K562 (cell line): Measurements from ENCODE around the gene ZNF280C. TPM values are rescaled to one million over a fixed set of nuclear protein-coding genes. Genes with fewer than 3 reads are reported as not detected.
A peak's percentile ranks its signal among the peaks of the same experiment; 100 is the strongest.

Source experiments
- ATAC-seq: fragments of 200-7000 bp; cut with Tn5 transposase; 3 replicates; pipeline ENCODE4 v1.9.1; 2020; ENCODE audit warnings: moderate library complexity
- BruUV-seq: library from RNA; stranded (reverse); fragments of 400-500 nt; replicated peaks from 2 replicates; lab custom pipeline; 2021; lab: Mats Ljungman, UMichigan
- CTCF ChIA-PET: fragments of 300-600 bp; formaldehyde crosslinking; extraction: SDS; loops from one replicate; lab custom pipeline; 2021; ENCODE audit warnings: low intra/inter-chr PET ratio; lab: Yijun Ruan, JAX
- POLR2A ChIA-PET: fragments of 300-600, 350-650 bp; sonication (Branson Sonifier 250); formaldehyde crosslinking; extraction: SDS; loops from one replicate; lab custom pipeline; 2021; ENCODE audit warnings: antibody characterized with exemption, inconsistent platforms; lab: Yijun Ruan, JAX
- DNase-seq, 4 experiments: peaks; one replicate each; pipeline versions ENCODE4 v3.0.0 to v3.0.0-alpha.2; 2011 to 2018; ENCODE audit warnings: low spot score in 3 of 4, mixed read lengths in 3 of 4; ENCODE audit errors: extremely low read depth in 1 of 4
- FAIRE-seq: peaks from 2 replicates; lab custom pipeline; 2011; peaks lifted over from hg19 to GRCh38; lab: Jason Lieb, UNC
- H2AFZ ChIP-seq: 2 replicates; pipeline ENCODE4 v1.6.0; 2011; ENCODE audit warnings: low read depth, low read length, control low read depth, inconsistent platforms
- H3K27ac ChIP-seq: fragments of 200-600 bp; 3 replicates; pipeline ENCODE4 v1.8.0; 2011; ENCODE audit warnings: low read depth, mild to moderate bottlenecking, control low read depth, inconsistent platforms, low read length, moderate library complexity, mixed read lengths; ENCODE audit errors: extremely low read depth
- H3K27me3 ChIP-seq, 2 experiments: fragments of 300-600 bp in 1 of 2; 2 replicates in 1 of 2; 3 replicates in 1 of 2; pipeline versions ENCODE4 v1.6.0 to v1.8.0; 2011; ENCODE audit warnings: inconsistent platforms in 2 of 2, low read length in 2 of 2, mild to moderate bottlenecking in 1 of 2, mixed read lengths in 1 of 2, moderate library complexity in 1 of 2; ENCODE audit not compliant: control insufficient read depth in 2 of 2, insufficient read depth in 2 of 2
- H3K36me3 ChIP-seq: fragments of 300-600 bp; 3 replicates; pipeline ENCODE4 v1.8.0; 2011; ENCODE audit warnings: mild to moderate bottlenecking, low read length, inconsistent platforms; ENCODE audit not compliant: control insufficient read depth, insufficient read depth
- H3K4me1 ChIP-seq, 2 experiments: fragments of 200-600 bp in 1 of 2; replicated peaks in 1 of 2; 2 replicates in 1 of 2; 3 replicates in 1 of 2; pipeline versions ENCODE4 v1.5.1 to v1.8.0; 2011; ENCODE audit warnings: inconsistent platforms in 2 of 2, low read length in 2 of 2, mild to moderate bottlenecking in 1 of 2, mixed read lengths in 1 of 2, moderate library complexity in 1 of 2; ENCODE audit not compliant: control insufficient read depth in 2 of 2, insufficient read depth in 2 of 2
- H3K4me2 ChIP-seq: 2 replicates; pipeline ENCODE4 v1.6.1; 2011; ENCODE audit warnings: low read length, control low read depth, inconsistent platforms, mixed read lengths; ENCODE audit not compliant: insufficient read depth
- H3K4me3 ChIP-seq: fragments of 200-600 bp; sonication (generic), shearing (Covaris generic); 2 replicates; pipeline ENCODE4 v1.5.1; 2016; ENCODE audit warnings: control low read depth, inconsistent platforms
- H3K79me2 ChIP-seq: fragments of 200-600 bp; 3 replicates; pipeline ENCODE4 v1.8.0; 2011; ENCODE audit warnings: low read length, inconsistent platforms; ENCODE audit not compliant: control insufficient read depth, insufficient read depth
- H3K9ac ChIP-seq, 2 experiments: 2 replicates each; pipeline versions ENCODE4 v1.6.0 to v1.6.1; 2011; ENCODE audit warnings: low read depth in 2 of 2, low read length in 2 of 2, control low read depth in 1 of 2, inconsistent platforms in 1 of 2, mild to moderate bottlenecking in 1 of 2, mixed read lengths in 1 of 2; ENCODE audit not compliant: insufficient read depth in 1 of 2
- H3K9me1 ChIP-seq: one replicate; pipeline ENCODE4 v1.6.0; 2011; ENCODE audit warnings: inconsistent platforms, mild to moderate bottlenecking, low read length, moderate library complexity; ENCODE audit not compliant: control insufficient read depth, insufficient read depth
- H3K9me3 ChIP-seq: replicated peaks from 2 replicates; pipeline ENCODE4 v1.5.1; 2011; ENCODE audit warnings: low read depth, low read length, inconsistent platforms; ENCODE audit not compliant: control insufficient read depth, insufficient read depth
- H4K20me1 ChIP-seq: replicated peaks from 2 replicates; pipeline ENCODE4 v1.6.1; 2011; ENCODE audit warnings: low read length, inconsistent platforms, mixed read lengths; ENCODE audit not compliant: control insufficient read depth, insufficient read depth
- BHLHE40 ChIP-seq: IDR thresholded peaks from 2 replicates; pipeline ENCODE4 v1.6.1; 2011; ENCODE audit warnings: low read length, improper control_type of control experiment
- DACH1 ChIP-seq: fragments of 450-650 bp; IDR thresholded peaks from 2 replicates; pipeline ENCODE4 v1.6.1; 2018; ENCODE audit not compliant: partially characterized antibody
- FOXP1 ChIP-seq: sonication (generic); formaldehyde crosslinking; IDR thresholded peaks from 2 replicates; pipeline ENCODE4 v1.8.0; 2022; ENCODE audit warnings: mild to moderate bottlenecking, missing genetic modification reagents
- HNRNPH1 ChIP-seq: fragments of 200-400 bp; formaldehyde crosslinking; optimal IDR thresholded peaks from 2 replicates; pipeline ENCODE3; 2017; ENCODE audit warnings: low read depth, mild to moderate bottlenecking, low read length, moderate library complexity
- KDM1A ChIP-seq, 2 experiments: fragments of 450-650 bp; IDR thresholded peaks; 2 replicates each; pipeline ENCODE4 v1.6.1; 2016; ENCODE audit warnings: mild to moderate bottlenecking in 2 of 2
- NFIC ChIP-seq: fragments of 450-650 bp; IDR thresholded peaks from 2 replicates; pipeline ENCODE4 v1.6.1; 2017; ENCODE audit warnings: mild to moderate bottlenecking, inconsistent platforms
- NRF1 ChIP-seq, 2 experiments: fragments of 450-650 bp; IDR thresholded peaks in 1 of 2; conservative IDR thresholded peaks in 1 of 2; 2 replicates each; pipeline ENCODE4 v1.6.1; 2014; ENCODE audit warnings: mild to moderate bottlenecking in 2 of 2
- PATZ1 ChIP-seq: fragments of 250-450 bp; sonication (Bioruptor Pico); IDR thresholded peaks from 2 replicates; pipeline ENCODE4 v1.5.0; 2020; ENCODE audit warnings: mild to moderate bottlenecking, borderline replicate concordance
- POLR2AphosphoS2 ChIP-seq: IDR thresholded peaks from 2 replicates; pipeline ENCODE4 v1.6.1; 2012; ENCODE audit warnings: low read length, improper control_type of control experiment
- RBM25 ChIP-seq: fragments of 200-400 bp; formaldehyde crosslinking; IDR thresholded peaks from 2 replicates; pipeline ENCODE4 v1.6.1; 2018; ENCODE audit warnings: low read length, low read depth, moderate library complexity; ENCODE audit not compliant: severe bottlenecking
- RCOR1 ChIP-seq, 2 experiments: IDR thresholded peaks; 2 replicates each; pipeline ENCODE4 v1.6.1; 2012; ENCODE audit warnings: low read depth in 2 of 2, low read length in 2 of 2, borderline replicate concordance in 1 of 2, improper control_type of control experiment in 1 of 2
- RHOXF2B ChIP-seq: fragments of 250-450 bp; sonication (Bioruptor Pico); conservative IDR thresholded peaks from 2 replicates; pipeline ENCODE4 v1.5.1; 2021
- SETDB1 ChIP-seq: IDR thresholded peaks from one replicate; pipeline ENCODE4 v1.6.1; 2012; ENCODE audit warnings: low read length, control low read depth, inconsistent platforms
- SMARCA5 ChIP-seq: fragments of 450-650 bp; IDR thresholded peaks from 2 replicates; pipeline ENCODE4 v1.6.1; 2016
- SNIP1 ChIP-seq: fragments of 450-650 bp; IDR thresholded peaks from 2 replicates; pipeline ENCODE4 v1.7.1; 2017; ENCODE audit warnings: low read depth, mild to moderate bottlenecking
- TCF7L2 ChIP-seq: fragments of 150-350 bp; IDR thresholded peaks from 2 replicates; pipeline ENCODE4 v1.6.1; 2016; ENCODE audit warnings: low read depth, mild to moderate bottlenecking, low read length, moderate library complexity
- ZMIZ1 ChIP-seq, 2 experiments: fragments of 150-350 bp in 1 of 2; IDR thresholded peaks; 2 replicates each; pipeline ENCODE4 v1.6.1; 2012 to 2016; ENCODE audit warnings: low read depth in 2 of 2, low read length in 2 of 2, mild to moderate bottlenecking in 1 of 2, moderate library complexity in 1 of 2
- ZNF121 ChIP-seq: sonication (generic); formaldehyde crosslinking; conservative IDR thresholded peaks from 2 replicates; pipeline ENCODE4 v1.8.0; 2022; ENCODE audit warnings: missing genetic modification reagents
- ZNF445 ChIP-seq: fragments of 250-450 bp; sonication (Bioruptor Pico); IDR thresholded peaks from 2 replicates; pipeline ENCODE4 v1.4.0; 2020; ENCODE audit warnings: low read depth, mild to moderate bottlenecking, moderate library complexity
- ZNF644 ChIP-seq: fragments of 200-800 bp; sonication (Bioruptor generic); IDR thresholded peaks from 2 replicates; pipeline ENCODE4 v1.6.1; 2016; ENCODE audit warnings: low read depth, missing genetic modification characterization, missing compliant biosample characterization
- ZNF77 ChIP-seq: fragments of 250-450 bp; sonication (Bioruptor Pico); IDR thresholded peaks from 2 replicates; pipeline ENCODE4 v1.5.0; 2020
- WGBS: fragments of 100-300 bp; shearing (Covaris generic); methylation state at CpG from one replicate; pipeline ENCODE4 v1.1.6; 2016; ENCODE audit warnings: low coverage, mixed read lengths; ENCODE audit not compliant: insufficient coverage; ENCODE audit errors: missing lambda C conversion rate; 5-methylcytosine and 5-hydroxymethylcytosine counted together
- in situ Hi-C: fragments of 300-500 bp; cut with MboI; formaldehyde crosslinking; loops from 4 replicates; pipeline ENCODE4 v1.15.0; 2018; ENCODE audit warnings: inconsistent platforms, mixed read lengths
- intact Hi-C: fragments of 100-400 bp; cut with micrococcal nuclease; formaldehyde crosslinking; loops from 2 replicates; pipeline ENCODE4 v1.14.2; 2022
- polyA plus RNA-seq, 8 experiments: library from polyadenylated mRNA; depleted of rRNA in 4 of 8; stranded (reverse) in 5 of 8; unstranded in 3 of 8; fragments of >200 nt; fragmentation: Nextera tagmentation in 2 of 8; fragmentation: Illumina TruSeq in 1 of 8; extraction: Ambion mirVana in 2 of 8; extraction: Trizol in 1 of 8; gene quantifications; 2 replicates each; pipeline versions ENCODE4 v1.2.1 to v1.2.3, GENCODE V29; 2011 to 2014; ENCODE audit warnings: inconsistent platforms in 1 of 8, missing spikeins in 1 of 8
- total RNA-seq, 7 experiments: library from RNA; depleted of rRNA in 6 of 7; stranded (reverse); fragments of >200 nt in 6 of 7; fragmentation: Illumina TruSeq in 2 of 7; extraction: Trizol in 2 of 7; gene quantifications; 2 replicates each; pipeline versions ENCODE4 v1.2.1 to v1.2.3, GENCODE V29; 2011 to 2021; ENCODE audit warnings: low replicate concordance in 1 of 7

Gene ZNF280C
- total and polyA plus RNA-seq, 9 of the 15 experiments (the other 6 are each of a cell fraction or from before 2014, with no cell fraction given): 1.6 to 8.3 (median 4.4) TPM

GRCh38 chrX:130174937-130175336, 93.8 kb downstream of the ZNF280C start:
- CTCF ChIA-PET: no interaction called here
- FAIRE-seq: no peak
- Histone ChIP-seq H3K36me3 (no peaks in the 10 kb centered on the region), H3K9ac (no peak overlapping the region), H3K4me2 (no peak overlapping the region), H4K20me1 (peaks cover 9% of the 10 kb centered on the region), H2AFZ (no peak overlapping the region), H3K27ac (no peak overlapping the region), H3K4me3 (no peak overlapping the region), H3K27me3 (no peaks in the 10 kb centered on the region), H3K79me2 (no peaks in the 10 kb centered on the region), H3K9me1 (peaks cover 4% of the 10 kb centered on the region), H3K4me1 (peaks cover 28 to 38% of the 10 kb centered on the region in 2 experiments), H3K9me3 (no peaks in the 10 kb centered on the region; the same call in 1 of the 2 replicates)
- intact Hi-C loops: loop anchor here (5.0 kb wide), 1 partner anchor 93 kb away; no protein-coding TSS in a partner anchor
- 94% methylated on average over 2 of the region's 2 CpGs for WGBS
- no peak for ATAC-seq
- in situ Hi-C loops: no loop called here
- no TSS peak for BruUV-seq
- POLR2A ChIA-PET: interaction anchor here (1.1 kb wide), 1 partner anchor 8 kb away, joined by 4 read pairs; no protein-coding TSS in a partner anchor
- no peak for DNase-seq
- peak; percentile 81; the same call in 1 of the 2 replicates for TF ChIP-seq SMARCA5
- TF ChIP-seq BHLHE40: no peak
- TF ChIP-seq ZNF445 (CRISPR knock-in tag): no peak
- no peak for TF ChIP-seq SETDB1
- TF ChIP-seq FOXP1 (CRISPR knock-in tag): no peak
- no peak for TF ChIP-seq PATZ1 (CRISPR knock-in tag)
- TF ChIP-seq RCOR1 (IDR thresholded peaks at IDR 0.05; ENCODE audit: borderline replicate concordance in 1 of 2, low read depth in 2 of 2, low read length in 2 of 2): 0 out of 4 replicates have a peak, but pooled peaks of 1 of the 2 experiments have one; percentile 15
- TF ChIP-seq ZNF77 (CRISPR knock-in tag): no peak
- no peak for TF ChIP-seq DACH1
- TF ChIP-seq KDM1A (IDR thresholded peaks at IDR 0.05): peak in 1 of 2 experiments; percentile 43; a peak in 1 of 4 replicates
- no peak for TF ChIP-seq ZMIZ1 (IDR thresholded peaks at IDR 0.05; ENCODE audit: low read depth in 2 of 2, low read length in 2 of 2)
- TF ChIP-seq RHOXF2B (CRISPR knock-in tag): no peak
- TF ChIP-seq NFIC: no peak
- TF ChIP-seq TCF7L2: no peak
- no peak for TF ChIP-seq HNRNPH1
- TF ChIP-seq RBM25: peak; percentile 99
- TF ChIP-seq ZNF121 (CRISPR knock-in tag): no peak
- TF ChIP-seq POLR2AphosphoS2: no peak
- no peak for TF ChIP-seq NRF1 (conservative IDR thresholded peaks at IDR 0.05 in 1 of 2, IDR thresholded peaks at IDR 0.05 in 1 of 2)
- TF ChIP-seq ZNF644: no peak
- TF ChIP-seq SNIP1: no peak
